G401.6 (cell line): Measurements from ENCODE around the gene FAM174B.

Source experiments
- FAIRE-seq: peaks from 2 replicates; lab custom pipeline; 2012; peaks lifted over from hg19 to GRCh38; lab: Jason Lieb, UNC

FAM174B gene

GRCh38 chr15:92655178-92655995, at the start of gene FAM174B:
Gene FAM174B, minus strand, starts transcription at chr15:92655775.
- no peak for FAIRE-seq

GRCh38 chr15:92696096-92696495, 40.5 kb upstream of the FAM174B start:
- FAIRE-seq = no peak

GRCh38 chr15:92693691-92694331, 38.2 kb upstream of the FAM174B start:
- no peak for FAIRE-seq

GRCh38 chr15:92690395-92690794, 34.8 kb upstream of the FAM174B start:
- FAIRE-seq = no peak

- FAIRE-seq = no peak
Observed at GRCh38 chr15:92687746-92688145, 32.2 kb upstream of the FAM174B start.

GRCh38 chr15:92687195-92687602, 31.6 kb upstream of the FAM174B start:
- no peak for FAIRE-seq

- no peak for FAIRE-seq
Observed at GRCh38 chr15:92683511-92683834, 27.9 kb upstream of the FAM174B start.

GRCh38 chr15:92682741-92683510, 27.4 kb upstream of the FAM174B start:
- FAIRE-seq = no peak

GRCh38 chr15:92681141-92681631, 25.6 kb upstream of the FAM174B start:
- FAIRE-seq = no peak

- FAIRE-seq = no peak
Observed at GRCh38 chr15:92677999-92678398, 22.4 kb upstream of the FAM174B start.

- no peak for FAIRE-seq
Observed at GRCh38 chr15:92676561-92676960, 21.0 kb upstream of the FAM174B start.

GRCh38 chr15:92675485-92675884, 19.9 kb upstream of the FAM174B start:
- FAIRE-seq = no peak

GRCh38 chr15:92674347-92674746, 18.8 kb upstream of the FAM174B start:
- no peak for FAIRE-seq

- FAIRE-seq = no peak
Observed at GRCh38 chr15:92672102-92672501, 16.5 kb upstream of the FAM174B start.

- FAIRE-seq = no peak
Observed at GRCh38 chr15:92671406-92671805, 15.8 kb upstream of the FAM174B start.

GRCh38 chr15:92670621-92671020, 15.0 kb upstream of the FAM174B start:
- FAIRE-seq = no peak

GRCh38 chr15:92669432-92669831, 13.9 kb upstream of the FAM174B start:
- no peak for FAIRE-seq

- FAIRE-seq = no peak
Observed at GRCh38 chr15:92668620-92669019, 13.0 kb upstream of the FAM174B start.

- FAIRE-seq = no peak
Observed at GRCh38 chr15:92667970-92668485, 12.5 kb upstream of the FAM174B start.

- no peak for FAIRE-seq
Observed at GRCh38 chr15:92667287-92667904, 11.8 kb upstream of the FAM174B start.

- FAIRE-seq = no peak
Observed at GRCh38 chr15:92666780-92667179, 11.2 kb upstream of the FAM174B start.

GRCh38 chr15:92665100-92665555, 9.6 kb upstream of the FAM174B start:
- no peak for FAIRE-seq
